Thoracic aorta endothelial cell (primary cell): Measurements from ENCODE around the gene R3HDM2. TPM values are rescaled to one million over a fixed set of nuclear protein-coding genes. Genes with fewer than 3 reads are reported as not detected.

ENCODE experiments used
- small RNA-seq: library from RNA; depleted of rRNA; stranded (forward); fragments of <200 nt; gene quantifications from one replicate; pipeline ENCODE3, GENCODE V24; 2012
- total RNA-seq: library from RNA; depleted of rRNA; stranded (reverse); fragments of >200 nt; gene quantifications from 2 replicates; pipeline ENCODE4 v1.2.3, GENCODE V29; 2012

The R3HDM2 gene
- 18.1 and 21.4 TPM in 2 replicates for total RNA-seq

DNA sequence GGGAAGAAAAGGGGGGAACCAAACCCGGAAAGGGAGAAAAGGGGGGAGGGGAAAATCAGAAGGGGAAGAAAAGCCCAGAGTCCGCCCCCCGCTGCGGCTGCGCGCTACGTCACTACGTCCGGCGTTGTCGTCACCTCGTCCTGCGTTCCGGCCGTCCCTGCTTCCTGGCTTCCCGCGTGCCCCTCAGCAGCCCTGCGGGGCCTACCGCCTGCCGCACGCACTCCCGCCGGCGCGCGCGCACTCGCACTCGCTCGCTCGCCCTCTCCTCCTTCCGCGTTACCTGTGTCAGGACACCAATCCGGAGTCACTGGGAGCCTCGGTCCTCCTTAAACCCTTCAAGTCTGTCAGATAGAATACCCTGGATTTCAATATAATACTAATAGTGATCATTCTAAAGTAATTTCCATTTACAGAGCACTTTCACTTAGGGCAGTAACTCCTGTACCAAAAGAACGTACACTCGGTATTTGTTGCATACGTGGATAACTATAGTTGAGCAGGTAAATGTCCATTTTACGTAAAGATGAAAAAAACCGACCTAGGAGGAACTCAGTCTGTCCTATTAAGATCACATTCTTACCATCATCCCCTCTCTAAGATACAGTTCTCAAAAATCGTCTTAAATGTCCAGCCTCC is at the start of gene R3HDM2:
TSS of gene R3HDM2 (minus strand) at position 113 of the 636 bp plus-strand sequence. CDS start 120,615 bp downstream, outside the sequence.

DNA sequence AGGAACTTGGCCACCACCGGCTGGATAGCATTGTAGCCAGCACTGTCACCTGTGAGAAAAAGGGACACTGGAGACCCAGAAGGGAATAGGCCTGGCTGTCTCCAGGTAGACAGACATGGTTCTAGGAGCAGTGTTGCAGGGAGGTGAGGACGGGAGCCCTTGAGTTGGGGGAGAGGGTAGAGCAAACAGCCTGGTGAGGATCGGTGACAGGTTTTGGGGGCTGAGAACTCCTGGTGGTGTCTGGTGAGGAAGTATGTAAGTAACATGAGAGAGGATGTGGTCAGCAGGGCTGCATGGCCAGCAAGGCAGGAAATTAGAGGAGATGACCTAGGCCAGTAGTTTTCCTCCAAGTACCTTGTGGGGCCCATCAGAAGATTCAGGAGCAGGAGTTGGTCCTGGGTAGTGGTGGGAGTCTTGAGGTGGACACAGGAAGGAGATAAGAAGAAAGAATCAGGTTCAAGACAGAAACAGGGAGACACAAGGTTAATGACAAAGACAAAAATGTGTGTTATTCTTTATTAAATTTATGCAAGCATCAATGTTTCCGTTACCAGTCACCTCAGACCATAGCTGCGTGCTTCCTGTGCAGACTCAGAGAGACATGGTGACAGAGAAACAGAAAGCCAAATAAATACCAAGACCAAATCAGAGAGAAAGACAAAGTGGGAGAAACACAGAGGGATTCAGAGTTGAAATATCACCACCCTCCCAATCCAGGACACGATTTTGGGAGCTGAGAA is 48.7 kb upstream of the R3HDM2 start, which contains the start of gene ARHGAP9:
TSS of gene ARHGAP9 (minus strand) at position 491 of the 740 bp plus-strand sequence. CDS start at position 31, 460 bp downstream.

GRCh38 chr12:57459750-57460467 is 29.1 kb upstream of the R3HDM2 start, which contains the start of gene GLI1:
Gene GLI1, plus strand, starts transcription at chr12:57459785. Its CDS starts 3,907 bp downstream, at chr12:57463692.

GRCh38 chr12:57454566-57455373 is 23.9 kb upstream of the R3HDM2 start, which contains the start of gene INHBE:
Gene INHBE, plus strand, starts transcription at chr12:57455307. Its CDS starts 230 bp downstream, at chr12:57455537.

DNA sequence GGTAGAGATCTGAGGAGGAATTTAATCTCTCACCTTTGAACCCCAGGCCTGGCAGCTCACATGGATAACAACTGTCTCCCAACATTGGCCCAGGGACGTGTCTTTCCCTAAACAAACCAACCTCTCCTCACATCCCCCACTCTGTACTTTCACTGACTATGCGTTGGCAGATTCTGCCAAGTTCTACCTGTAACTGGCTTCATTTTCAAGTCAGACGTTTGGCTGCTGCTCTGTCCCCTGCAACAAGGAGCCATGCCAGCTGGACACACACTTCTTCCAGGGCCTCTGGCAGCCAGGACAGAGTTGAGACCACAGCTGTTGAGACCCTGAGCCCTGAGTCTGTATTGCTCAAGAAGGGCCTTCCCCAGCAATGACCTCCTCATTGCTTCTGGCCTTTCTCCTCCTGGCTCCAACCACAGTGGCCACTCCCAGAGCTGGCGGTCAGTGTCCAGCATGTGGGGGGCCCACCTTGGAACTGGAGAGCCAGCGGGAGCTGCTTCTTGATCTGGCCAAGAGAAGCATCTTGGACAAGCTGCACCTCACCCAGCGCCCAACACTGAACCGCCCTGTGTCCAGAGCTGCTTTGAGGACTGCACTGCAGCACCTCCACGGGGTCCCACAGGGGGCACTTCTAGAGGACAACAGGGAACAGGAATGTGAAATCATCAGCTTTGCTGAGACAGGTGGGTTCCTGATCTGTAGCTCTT is 3.8 kb upstream of the R3HDM2 start, which contains the start of gene INHBC:
TSS of gene INHBC (plus strand) at position 268 of the 707 bp plus-strand sequence. CDS start at position 371, 103 bp downstream.

DNA sequence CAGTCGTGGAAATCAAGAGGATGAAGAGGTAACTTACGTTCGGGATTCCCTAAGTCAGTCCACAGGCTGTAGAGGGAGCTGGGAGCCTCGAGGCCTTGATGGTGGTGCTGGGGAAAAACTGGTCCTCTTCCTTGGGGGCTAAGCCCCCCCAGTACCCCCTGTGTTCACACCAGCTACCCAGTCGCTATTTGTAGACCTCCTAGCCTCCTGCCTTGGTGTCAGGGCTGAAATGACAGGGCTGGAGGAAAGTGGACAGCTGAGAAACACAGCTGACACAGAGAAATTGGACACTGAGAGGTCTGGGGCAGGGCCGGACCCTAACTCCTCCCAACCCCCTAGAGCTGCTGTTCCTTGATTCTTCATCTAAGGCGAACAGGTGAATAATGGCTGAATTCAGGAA is 179.9 kb downstream of the R3HDM2 start, which contains the start of gene STAC3:
TSS of gene STAC3 (minus strand) at position 232 of the 400 bp plus-strand sequence. CDS start 1,551 bp downstream, outside the sequence.

GRCh38 chr12:57229634-57230380 is 201.0 kb downstream of the R3HDM2 start, which contains the start of gene SHMT2:
Gene SHMT2, plus strand, starts transcription at chr12:57229711. Its CDS starts 68 bp downstream, at chr12:57229779.

GRCh38 chr12:57216014-57216911 is 214.6 kb downstream of the R3HDM2 start, which contains the start of gene NXPH4:
Gene NXPH4, plus strand, starts transcription at chr12:57216794. Its CDS starts 176 bp downstream, at chr12:57216970.

Small RNA genes lying within 50 kb of the gene (small RNA-seq; reads per million reads assigned to genes)
- not detected for gene RNU6-879P

Other genes with a start within 250 kb of the R3HDM2 start
- gene NXPH4, start 214.2 kb downstream of the R3HDM2 start, total RNA-seq, result 0.13 and 0.14 TPM in 2 replicates
- 168 and 252 TPM in 2 replicates for gene SHMT2, start 201.3 kb downstream of the R3HDM2 start, total RNA-seq
- not detected in 2 replicates for gene STAC3, start 179.9 kb downstream of the R3HDM2 start, total RNA-seq
- not detected in 2 replicates for gene INHBC, start 3.7 kb upstream of the R3HDM2 start, total RNA-seq
- not detected in 2 replicates for gene INHBE, start 24.3 kb upstream of the R3HDM2 start, total RNA-seq
- gene GLI1, start 28.7 kb upstream of the R3HDM2 start, total RNA-seq, result 0.07 TPM in 1 of 2 replicates, not detected in the other
- 0.13 TPM in 1 of 2 replicates, not detected in the other for gene ARHGAP9, start 48.8 kb upstream of the R3HDM2 start, total RNA-seq
- 139 and 141 TPM in 2 replicates for gene MARS1, start 57.0 kb upstream of the R3HDM2 start, total RNA-seq
- 6.3 and 6.7 TPM in 2 replicates for gene DDIT3, start 89.5 kb upstream of the R3HDM2 start, total RNA-seq
- gene MBD6, start 91.8 kb upstream of the R3HDM2 start, total RNA-seq, result 8.5 and 12.6 TPM in 2 replicates
- gene DCTN2, start 116.1 kb upstream of the R3HDM2 start, total RNA-seq, result 128 and 152 TPM in 2 replicates
- under 0.01 and 0.07 TPM in 2 replicates for gene KIF5A, start 119.0 kb upstream of the R3HDM2 start, total RNA-seq
- 12.5 and 15.1 TPM in 2 replicates for gene PIP4K2C, start 160.1 kb upstream of the R3HDM2 start, total RNA-seq
- 4.1 and 6.5 TPM in 2 replicates for gene DTX3, start 173.8 kb upstream of the R3HDM2 start, total RNA-seq
- gene ARHGEF25, start 180.4 kb upstream of the R3HDM2 start, total RNA-seq, result 2.2 and 2.7 TPM in 2 replicates
- 0.14 and 0.27 TPM in 2 replicates for gene B4GALNT1, start 202.2 kb upstream of the R3HDM2 start, total RNA-seq